ENCODE data around the gene KCNJ3. TPM values are rescaled to one million over a fixed set of nuclear protein-coding genes. Genes with fewer than 3 reads are reported as not detected.

Gene KCNJ3
- total and polyA plus RNA-seq, 2 donors (not counting 1 experiment from before 2014, with no cell fraction given), result not detected

DNA sequence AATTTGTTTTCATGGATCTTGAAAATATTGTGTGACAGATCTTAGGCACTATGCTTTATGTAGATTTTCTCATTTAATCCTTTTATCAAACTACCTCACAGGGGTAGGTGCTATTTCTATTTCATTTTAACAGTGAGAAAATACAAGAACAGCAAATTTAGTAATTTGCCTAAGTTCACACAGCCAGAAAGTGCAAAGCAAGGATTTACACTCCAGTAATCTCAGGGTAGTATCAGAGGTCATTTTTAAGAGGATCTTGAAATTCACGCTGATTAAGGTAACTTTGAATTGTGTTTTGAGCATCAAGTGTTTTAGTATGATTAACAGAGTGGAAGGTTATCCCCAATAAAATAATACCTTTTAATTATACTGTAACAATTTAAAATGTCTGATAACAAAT lies 10.1 kb upstream of the KCNJ3 start:
- no peaks in the 10 kb centered on the region for H3K9me3 ChIP-seq (ENCODE audit: control insufficient read depth, insufficient read depth, low read depth, low read length)
- H3K4me3 ChIP-seq (replicated peaks in 1 of 4; ENCODE audit: control extremely low read depth in 1 of 4, insufficient read depth in 1 of 4, low read depth in 3 of 4, low read length in 4 of 4), result no peak overlapping the region
- no peaks in the 10 kb centered on the region for H3K79me2 ChIP-seq (ENCODE audit: control insufficient read depth, insufficient read depth, low read length)
- no peak overlapping the region for H3K27ac ChIP-seq (ENCODE audit: insufficient read depth, low read length)
- H3K9ac ChIP-seq (ENCODE audit: insufficient read depth, low read length), result no peak overlapping the region
- no peaks in the 10 kb centered on the region for H3K27me3 ChIP-seq (ENCODE audit: control insufficient read depth, insufficient read depth, low read length)
- H2AFZ ChIP-seq (ENCODE audit: low read length), result no peak overlapping the region
- H3K4me1 ChIP-seq (ENCODE audit: control insufficient read depth, extremely low read depth, insufficient read depth, low read length), result no peaks in the 10 kb centered on the region
- TF ChIP-seq CTCF (conservative IDR thresholded peaks at IDR 0.05 in 1 of 2, IDR thresholded peaks at IDR 0.05 in 1 of 2; ENCODE audit: low read depth in 1 of 2, low read length in 2 of 2) (no peak), EZH2 (IDR thresholded peaks at IDR 0.05; ENCODE audit: low read length, missing control alignments) (no peak)
- H3K36me3 ChIP-seq (ENCODE audit: control insufficient read depth, insufficient read depth, low read length), result no peaks in the 10 kb centered on the region
- H3K4me2 ChIP-seq (ENCODE audit: extremely low read depth, insufficient read depth, low read length), result no peak overlapping the region
- no peaks in the 10 kb centered on the region for H4K20me1 ChIP-seq (ENCODE audit: control insufficient read depth, extremely low read depth, insufficient read depth, low read length)
- no peak for DNase-seq (ENCODE audit: low read depth in 2 of 2)

- no peak for TF ChIP-seq EZH2 (IDR thresholded peaks at IDR 0.05; ENCODE audit: low read length, missing control alignments)
- no peak for TF ChIP-seq CTCF (conservative IDR thresholded peaks at IDR 0.05 in 1 of 2, IDR thresholded peaks at IDR 0.05 in 1 of 2; ENCODE audit: low read depth in 1 of 2, low read length in 2 of 2)
- Histone ChIP-seq H3K27ac (ENCODE audit: insufficient read depth, low read length) (no peak overlapping the region), H3K27me3 (ENCODE audit: control insufficient read depth, insufficient read depth, low read length) (no peaks in the 10 kb centered on the region), H3K4me2 (ENCODE audit: extremely low read depth, insufficient read depth, low read length) (no peak overlapping the region), H3K36me3 (ENCODE audit: control insufficient read depth, insufficient read depth, low read length) (no peaks in the 10 kb centered on the region), H4K20me1 (ENCODE audit: control insufficient read depth, extremely low read depth, insufficient read depth, low read length) (no peaks in the 10 kb centered on the region), H2AFZ (ENCODE audit: low read length) (no peak overlapping the region), H3K79me2 (ENCODE audit: control insufficient read depth, insufficient read depth, low read length) (no peaks in the 10 kb centered on the region), H3K9ac (ENCODE audit: insufficient read depth, low read length) (no peak overlapping the region), H3K9me3 (ENCODE audit: control insufficient read depth, insufficient read depth, low read depth, low read length) (no peaks in the 10 kb centered on the region), H3K4me1 (ENCODE audit: control insufficient read depth, extremely low read depth, insufficient read depth, low read length) (no peaks in the 10 kb centered on the region), H3K4me3 (replicated peaks in 1 of 4; ENCODE audit: control extremely low read depth in 1 of 4, insufficient read depth in 1 of 4, low read depth in 3 of 4, low read length in 4 of 4) (no peak overlapping the region)
- DNase-seq (ENCODE audit: low read depth in 2 of 2), result no peak
Measured at GRCh38 chr2:154689158-154689557, 9.3 kb upstream of the KCNJ3 start.

GRCh38 chr2:154692927-154693326 lies 5.6 kb upstream of the KCNJ3 start:
- no peak overlapping the region for H3K27ac ChIP-seq (ENCODE audit: insufficient read depth, low read length)
- H3K79me2 ChIP-seq (ENCODE audit: control insufficient read depth, insufficient read depth, low read length), result no peaks in the 10 kb centered on the region
- no peak overlapping the region for H3K4me3 ChIP-seq (replicated peaks in 1 of 4; ENCODE audit: control extremely low read depth in 1 of 4, insufficient read depth in 1 of 4, low read depth in 3 of 4, low read length in 4 of 4)
- no peaks in the 10 kb centered on the region for H3K4me1 ChIP-seq (ENCODE audit: control insufficient read depth, extremely low read depth, insufficient read depth, low read length)
- H3K4me2 ChIP-seq (ENCODE audit: extremely low read depth, insufficient read depth, low read length), result no peak overlapping the region
- H2AFZ ChIP-seq (ENCODE audit: low read length), result no peak overlapping the region
- H3K27me3 ChIP-seq (ENCODE audit: control insufficient read depth, insufficient read depth, low read length), result no peaks in the 10 kb centered on the region
- DNase-seq (ENCODE audit: low read depth in 2 of 2), result peak; percentile 2
- no peaks in the 10 kb centered on the region for H3K36me3 ChIP-seq (ENCODE audit: control insufficient read depth, insufficient read depth, low read length)
- no peaks in the 10 kb centered on the region for H3K9me3 ChIP-seq (ENCODE audit: control insufficient read depth, insufficient read depth, low read depth, low read length)
- no peak for TF ChIP-seq CTCF (conservative IDR thresholded peaks at IDR 0.05 in 1 of 2, IDR thresholded peaks at IDR 0.05 in 1 of 2; ENCODE audit: low read depth in 1 of 2, low read length in 2 of 2)
- TF ChIP-seq EZH2 (IDR thresholded peaks at IDR 0.05; ENCODE audit: low read length, missing control alignments), result no peak
- H4K20me1 ChIP-seq (ENCODE audit: control insufficient read depth, extremely low read depth, insufficient read depth, low read length), result no peaks in the 10 kb centered on the region
- no peak overlapping the region for H3K9ac ChIP-seq (ENCODE audit: insufficient read depth, low read length)

Data from fibroblast of lung (primary cell).